ENCODE results near the gene GPR149. TPM values are rescaled to one million over a fixed set of nuclear protein-coding genes. Genes with fewer than 3 reads are reported as not detected.
"Not testable (repeated sequence)": the region's sequence is repeated elsewhere in the genome, so short reads cannot be mapped to it uniquely, and the experiment has no call there.

Gene GPR149
- total and polyA plus RNA-seq, 4 donors, result not detected

DNA sequence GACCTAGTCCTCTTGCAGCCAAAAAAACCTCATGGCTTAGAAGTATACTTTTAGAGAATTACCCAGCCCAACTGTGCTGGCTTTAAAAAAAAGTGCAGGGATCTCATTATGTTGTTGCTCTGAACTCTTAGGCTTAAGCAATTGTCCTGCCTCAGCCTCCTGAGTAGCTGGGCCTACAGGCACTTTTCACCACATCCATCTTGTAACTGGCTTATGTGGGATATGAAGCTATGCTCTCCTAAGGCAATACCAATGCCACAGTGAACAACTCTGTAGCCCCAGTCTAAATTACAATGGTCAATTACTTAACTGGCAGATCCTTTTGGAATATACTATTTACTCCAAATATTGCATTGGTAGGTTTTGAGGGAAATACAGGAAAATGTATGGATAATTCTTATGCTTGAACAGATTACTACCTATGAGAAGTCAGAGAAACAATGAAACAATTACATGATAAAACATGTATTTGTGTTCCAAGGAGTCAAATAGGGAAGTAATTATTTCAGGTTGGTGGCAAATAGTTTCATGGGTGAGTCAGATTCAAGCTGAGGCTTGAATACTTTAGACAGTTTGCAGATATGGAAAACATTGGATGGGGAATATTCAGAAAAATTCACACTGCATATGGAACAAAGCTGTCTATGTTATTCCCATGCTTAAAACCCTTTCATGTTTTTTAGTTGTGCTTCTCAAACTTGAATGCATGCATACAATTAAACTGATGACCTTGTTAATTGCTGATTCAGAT, 34.6 kb upstream of the GPR149 start:
- Histone ChIP-seq H3K9me3 (ENCODE audit: control insufficient read depth in 4 of 4, insufficient read depth in 3 of 4, low read length in 3 of 4) (no peaks in the 10 kb centered on the region), H3K27me3 (ENCODE audit: control insufficient read depth in 3 of 3, insufficient read depth in 3 of 3, low read length in 2 of 3) (no peaks in the 10 kb centered on the region), H3K27ac (ENCODE audit: low read depth in 1 of 2, low read length in 1 of 2) (no peak overlapping the region), H3K4me1 (ENCODE audit: control insufficient read depth in 5 of 5, insufficient read depth in 5 of 5, low read length in 5 of 5) (no peaks in the 10 kb centered on the region), H3K9ac (ENCODE audit: insufficient read depth in 1 of 2, low read length in 2 of 2) (no peak overlapping the region), H3K36me3 (ENCODE audit: control insufficient read depth in 4 of 4, insufficient read depth in 4 of 4, low read length in 4 of 4) (no peaks in the 10 kb centered on the region), H3K4me3 (no peak overlapping the region)
- ATAC-seq (ENCODE audit: insufficient read depth, low FRiP score) (no peak), DNase-seq (no peak)
- TF ChIP-seq CTCF (IDR thresholded peaks at IDR 0.05; ENCODE audit: control extremely low read depth, extremely low read depth), result no peak

- no peak for ATAC-seq (ENCODE audit: insufficient read depth, low FRiP score)
- Histone ChIP-seq H3K4me3 (no peak overlapping the region), H3K27me3 (ENCODE audit: control insufficient read depth in 3 of 3, insufficient read depth in 3 of 3, low read length in 2 of 3) (no peaks in the 10 kb centered on the region), H3K9me3 (ENCODE audit: control insufficient read depth in 4 of 4, insufficient read depth in 3 of 4, low read length in 3 of 4) (peaks cover 0 to 3% (median 0%) of the 10 kb centered on the region in 4 donors), H3K4me1 (ENCODE audit: control insufficient read depth in 5 of 5, insufficient read depth in 5 of 5, low read length in 5 of 5) (no peaks in the 10 kb centered on the region), H3K9ac (ENCODE audit: insufficient read depth in 1 of 2, low read length in 2 of 2) (no peak overlapping the region), H3K36me3 (ENCODE audit: control insufficient read depth in 4 of 4, insufficient read depth in 4 of 4, low read length in 4 of 4) (no peaks in the 10 kb centered on the region), H3K27ac (ENCODE audit: low read depth in 1 of 2, low read length in 1 of 2) (no peak overlapping the region)
- DNase-seq, result no peak
- no peak for TF ChIP-seq CTCF (IDR thresholded peaks at IDR 0.05; ENCODE audit: control extremely low read depth, extremely low read depth)
- 78 to 82% methylated on average over 2 of the region's 2 CpGs for WGBS, 2 donors
These were observed 28.6 kb upstream of the GPR149 start for GRCh38 chr3:154458560-154458959.

DNA sequence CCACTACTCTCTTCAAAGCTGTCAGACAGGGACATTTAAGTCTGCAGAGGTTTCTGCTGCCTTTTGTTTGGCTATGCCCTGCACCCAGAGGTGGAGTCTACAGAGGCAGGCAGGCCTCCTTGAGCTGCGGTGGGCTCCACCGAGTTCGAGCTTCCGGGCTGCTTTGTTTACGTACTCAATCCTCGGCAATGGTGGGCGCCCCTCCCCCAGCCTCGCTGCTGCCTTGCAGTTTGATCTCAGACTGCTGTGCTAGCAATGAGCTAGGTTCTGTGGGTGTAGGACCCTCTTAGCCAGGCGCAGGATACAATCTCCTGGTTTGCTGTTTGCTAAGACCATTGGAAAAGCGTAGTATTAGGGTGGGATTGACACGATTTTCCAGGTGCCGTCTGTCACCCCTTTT, 9.1 kb upstream of the GPR149 start:
- not testable (repeated sequence) for H3K9me3 ChIP-seq (ENCODE audit: control insufficient read depth in 4 of 4, insufficient read depth in 3 of 4, low read length in 3 of 4); H3K4me3 ChIP-seq; H3K36me3 ChIP-seq (ENCODE audit: control insufficient read depth in 4 of 4, insufficient read depth in 4 of 4, low read length in 4 of 4); ATAC-seq (ENCODE audit: insufficient read depth, low FRiP score); H3K27ac ChIP-seq (ENCODE audit: low read depth in 1 of 2, low read length in 1 of 2); H3K27me3 ChIP-seq (ENCODE audit: control insufficient read depth in 3 of 3, insufficient read depth in 3 of 3, low read length in 2 of 3); H3K4me1 ChIP-seq (ENCODE audit: control insufficient read depth in 5 of 5, insufficient read depth in 5 of 5, low read length in 5 of 5); H3K9ac ChIP-seq (ENCODE audit: insufficient read depth in 1 of 2, low read length in 2 of 2); DNase-seq
- WGBS, 2 donors, result 83 to 86% methylated on average over 12 of the region's 12 CpGs

- H3K4me1 ChIP-seq (ENCODE audit: control insufficient read depth in 5 of 5, insufficient read depth in 5 of 5, low read length in 5 of 5), result peaks cover 0 to 10% (median 0%) of the 10 kb centered on the region in 5 donors
- no peak for TF ChIP-seq CTCF (IDR thresholded peaks at IDR 0.05; ENCODE audit: control extremely low read depth, extremely low read depth)
- H3K9ac ChIP-seq (ENCODE audit: insufficient read depth in 1 of 2, low read length in 2 of 2), result no peak overlapping the region
- peaks cover 7 to 47% (median 31%) of the 10 kb centered on the region in 3 donors for H3K27me3 ChIP-seq (ENCODE audit: control insufficient read depth in 3 of 3, insufficient read depth in 3 of 3, low read length in 2 of 3)
- DNase-seq (no peak), ATAC-seq (ENCODE audit: insufficient read depth, low FRiP score) (no peak)
- peaks cover 0 to 10% (median 0%) of the 10 kb centered on the region in 4 donors for H3K9me3 ChIP-seq (ENCODE audit: control insufficient read depth in 4 of 4, insufficient read depth in 3 of 4, low read length in 3 of 4)
- no peak overlapping the region for H3K4me3 ChIP-seq
- 70 to 83% methylated on average over 2 of the region's 2 CpGs for WGBS, 2 donors
- no peak overlapping the region for H3K27ac ChIP-seq (ENCODE audit: low read depth in 1 of 2, low read length in 1 of 2)
- no peaks in the 10 kb centered on the region for H3K36me3 ChIP-seq (ENCODE audit: control insufficient read depth in 4 of 4, insufficient read depth in 4 of 4, low read length in 4 of 4)
These were observed 1.1 kb upstream of the GPR149 start for GRCh38 chr3:154431043-154431442.

All from lung (tissue), 12 donors.